ENCODE measurements around the gene CTXN3.

- TF ChIP-seq CTCF (IDR thresholded peaks at IDR 0.05) (no peak), EZH2phosphoT487 (IDR thresholded peaks at IDR 0.05) (no peak), EZH2 (IDR thresholded peaks at IDR 0.05) (no peak)
These were observed 15.2 kb downstream of the CTXN3 start for GRCh38 chr5:127664093-127664492.

Measured in neural progenitor cell (in vitro differentiated cells).